ENCODE measurements around the gene LRCH1. TPM values are rescaled to one million over a fixed set of nuclear protein-coding genes. Genes with fewer than 3 reads are reported as not detected.

Gene LRCH1
- polyA plus RNA-seq, 1 donor (not counting 4 experiments of a cell fraction or from before 2014, with no cell fraction given), result 16.2 TPM

GRCh38 chr13:46606970-46607369, 54.0 kb downstream of the LRCH1 start:
- Histone ChIP-seq H3K4me2 (ENCODE audit: control insufficient read depth, extremely low read depth, insufficient read depth, low read depth, low read length) (no peak overlapping the region), H3K27ac (ENCODE audit: control insufficient read depth, insufficient read depth, low read length) (peak overlapping the region; percentile 28), H4K20me1 (ENCODE audit: control insufficient read depth, extremely low read depth, insufficient read depth, low read length) (no peaks in the 10 kb centered on the region), H3K79me2 (ENCODE audit: control insufficient read depth, insufficient read depth, low read length) (peaks cover 89% of the 10 kb centered on the region), H3K36me3 (ENCODE audit: control insufficient read depth in 2 of 2, extremely low read depth in 1 of 2, insufficient read depth in 2 of 2, low read length in 2 of 2) (no peaks in the 10 kb centered on the region), H2AFZ (ENCODE audit: control insufficient read depth, low read length) (no peak overlapping the region), H3K9me3 (ENCODE audit: control insufficient read depth, low read depth, low read length) (no peaks in the 10 kb centered on the region), H3K4me3 (ENCODE audit: control insufficient read depth in 2 of 3, extremely low read depth in 1 of 3, insufficient read depth in 2 of 3, low read depth in 1 of 3, low read length in 3 of 3) (no peak overlapping the region), H3K27me3 (ENCODE audit: control insufficient read depth, extremely low read depth, insufficient read depth, low read length) (no peaks in the 10 kb centered on the region), H3K4me1 (ENCODE audit: control insufficient read depth, extremely low read depth, insufficient read depth, low read length) (peaks cover 44% of the 10 kb centered on the region), H3K9me1 (ENCODE audit: control insufficient read depth, extremely low read depth, insufficient read depth, low read length) (peaks cover 3% of the 10 kb centered on the region), H3K9ac (ENCODE audit: control insufficient read depth, extremely low read depth, insufficient read depth, low read length) (no peak overlapping the region)
- DNase-seq (ENCODE audit: low read depth, low spot score) (no peak), FAIRE-seq (peak; percentile 5)
- TF ChIP-seq EZH2 (IDR thresholded peaks at IDR 0.05; ENCODE audit: low read length) (no peak), CTCF (optimal IDR thresholded peaks at IDR 0.05 in 1 of 3, IDR thresholded peaks at IDR 0.05 in 1 of 3, conservative IDR thresholded peaks at IDR 0.05 in 1 of 3; ENCODE audit: extremely low read depth in 1 of 3, insufficient read depth in 2 of 3, low read length in 3 of 3) (no peak)
- dilution Hi-C loops (cut with MboI; ENCODE audit: extremely low pct_ligation_motif_present, low sequenced_read_pairs), result no loop called here

- Histone ChIP-seq H3K4me2 (ENCODE audit: control insufficient read depth, extremely low read depth, insufficient read depth, low read depth, low read length) (peak overlapping the region; percentile 39), H3K9ac (ENCODE audit: control insufficient read depth, extremely low read depth, insufficient read depth, low read length) (no peak overlapping the region), H3K27me3 (ENCODE audit: control insufficient read depth, extremely low read depth, insufficient read depth, low read length) (no peaks in the 10 kb centered on the region), H3K9me3 (ENCODE audit: control insufficient read depth, low read depth, low read length) (no peaks in the 10 kb centered on the region), H3K4me3 (ENCODE audit: control insufficient read depth in 2 of 3, extremely low read depth in 1 of 3, insufficient read depth in 2 of 3, low read depth in 1 of 3, low read length in 3 of 3) (no peak overlapping the region), H3K9me1 (ENCODE audit: control insufficient read depth, extremely low read depth, insufficient read depth, low read length) (peaks cover 3% of the 10 kb centered on the region), H3K79me2 (ENCODE audit: control insufficient read depth, insufficient read depth, low read length) (peaks cover 86% of the 10 kb centered on the region), H4K20me1 (ENCODE audit: control insufficient read depth, extremely low read depth, insufficient read depth, low read length) (no peaks in the 10 kb centered on the region), H3K36me3 (ENCODE audit: control insufficient read depth in 2 of 2, extremely low read depth in 1 of 2, insufficient read depth in 2 of 2, low read length in 2 of 2) (no peaks in the 10 kb centered on the region), H3K4me1 (ENCODE audit: control insufficient read depth, extremely low read depth, insufficient read depth, low read length) (peaks cover 43% of the 10 kb centered on the region), H2AFZ (ENCODE audit: control insufficient read depth, low read length) (no peak overlapping the region), H3K27ac (ENCODE audit: control insufficient read depth, insufficient read depth, low read length) (peak overlapping the region; percentile 4)
- no peak for FAIRE-seq
- no peak for TF ChIP-seq CTCF (optimal IDR thresholded peaks at IDR 0.05 in 1 of 3, IDR thresholded peaks at IDR 0.05 in 1 of 3, conservative IDR thresholded peaks at IDR 0.05 in 1 of 3; ENCODE audit: extremely low read depth in 1 of 3, insufficient read depth in 2 of 3, low read length in 3 of 3)
- no peak for TF ChIP-seq EZH2 (IDR thresholded peaks at IDR 0.05; ENCODE audit: low read length)
- dilution Hi-C loops (cut with MboI; ENCODE audit: extremely low pct_ligation_motif_present, low sequenced_read_pairs), result no loop called here
- no peak for DNase-seq (ENCODE audit: low read depth, low spot score)
Observed at GRCh38 chr13:46607768-46608564, 55.0 kb downstream of the LRCH1 start.
